Measurements from ENCODE around the gene PLPPR4. TPM values are rescaled to one million over a fixed set of nuclear protein-coding genes. Genes with fewer than 3 reads are reported as not detected.

The PLPPR4 gene
- polyA plus RNA-seq, 1 donor (not counting 4 experiments of a cell fraction or from before 2014, with no cell fraction given): not detected

DNA sequence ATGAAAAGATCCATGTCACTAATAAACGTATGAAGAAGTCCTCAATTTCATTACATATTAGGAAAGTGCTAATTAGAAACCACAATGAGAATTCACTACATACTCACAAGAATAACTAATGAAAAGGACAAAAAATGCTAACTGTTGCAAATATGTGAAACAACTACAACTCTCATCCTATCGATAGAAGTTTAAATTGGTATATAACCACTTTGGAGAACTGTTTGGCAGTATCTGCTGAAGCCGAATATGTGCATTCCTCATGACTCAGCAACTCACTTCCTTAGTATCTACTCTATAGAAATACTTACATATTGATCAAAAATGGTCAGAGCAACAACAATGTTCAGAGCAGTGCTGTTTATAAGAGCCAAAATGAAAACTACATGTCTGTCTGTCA lies 66.8 kb downstream of the PLPPR4 start:
- Histone ChIP-seq H3K9ac (ENCODE audit: control insufficient read depth, extremely low read depth, insufficient read depth, low read length) (no peak overlapping the region), H3K4me1 (ENCODE audit: control insufficient read depth, extremely low read depth, insufficient read depth, low read length) (no peaks in the 10 kb centered on the region), H3K36me3 (ENCODE audit: control insufficient read depth in 2 of 2, extremely low read depth in 1 of 2, insufficient read depth in 2 of 2, low read length in 2 of 2) (no peaks in the 10 kb centered on the region), H3K9me1 (ENCODE audit: control insufficient read depth, extremely low read depth, insufficient read depth, low read length) (no peaks in the 10 kb centered on the region), H3K9me3 (ENCODE audit: control insufficient read depth, low read depth, low read length) (no peaks in the 10 kb centered on the region), H3K27ac (ENCODE audit: control insufficient read depth, insufficient read depth, low read length) (no peak overlapping the region), H2AFZ (ENCODE audit: control insufficient read depth, low read length) (no peak overlapping the region), H3K27me3 (ENCODE audit: control insufficient read depth, extremely low read depth, insufficient read depth, low read length) (peaks cover 2% of the 10 kb centered on the region), H3K79me2 (ENCODE audit: control insufficient read depth, insufficient read depth, low read length) (no peaks in the 10 kb centered on the region), H3K4me2 (ENCODE audit: control insufficient read depth, extremely low read depth, insufficient read depth, low read depth, low read length) (no peak overlapping the region), H4K20me1 (ENCODE audit: control insufficient read depth, extremely low read depth, insufficient read depth, low read length) (no peaks in the 10 kb centered on the region), H3K4me3 (ENCODE audit: control insufficient read depth in 2 of 3, extremely low read depth in 1 of 3, insufficient read depth in 2 of 3, low read depth in 1 of 3, low read length in 3 of 3) (no peak overlapping the region)
- dilution Hi-C loops (cut with MboI; ENCODE audit: extremely low pct_ligation_motif_present, low sequenced_read_pairs): no loop called here
- FAIRE-seq (no peak), DNase-seq (ENCODE audit: low read depth, low spot score) (no peak)
- TF ChIP-seq, protein P1, sequence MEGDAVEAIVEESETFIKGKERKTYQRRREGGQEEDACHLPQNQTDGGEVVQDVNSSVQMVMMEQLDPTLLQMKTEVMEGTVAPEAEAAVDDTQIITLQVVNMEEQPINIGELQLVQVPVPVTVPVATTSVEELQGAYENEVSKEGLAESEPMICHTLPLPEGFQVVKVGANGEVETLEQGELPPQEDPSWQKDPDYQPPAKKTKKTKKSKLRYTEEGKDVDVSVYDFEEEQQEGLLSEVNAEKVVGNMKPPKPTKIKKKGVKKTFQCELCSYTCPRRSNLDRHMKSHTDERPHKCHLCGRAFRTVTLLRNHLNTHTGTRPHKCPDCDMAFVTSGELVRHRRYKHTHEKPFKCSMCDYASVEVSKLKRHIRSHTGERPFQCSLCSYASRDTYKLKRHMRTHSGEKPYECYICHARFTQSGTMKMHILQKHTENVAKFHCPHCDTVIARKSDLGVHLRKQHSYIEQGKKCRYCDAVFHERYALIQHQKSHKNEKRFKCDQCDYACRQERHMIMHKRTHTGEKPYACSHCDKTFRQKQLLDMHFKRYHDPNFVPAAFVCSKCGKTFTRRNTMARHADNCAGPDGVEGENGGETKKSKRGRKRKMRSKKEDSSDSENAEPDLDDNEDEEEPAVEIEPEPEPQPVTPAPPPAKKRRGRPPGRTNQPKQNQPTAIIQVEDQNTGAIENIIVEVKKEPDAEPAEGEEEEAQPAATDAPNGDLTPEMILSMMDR (optimal IDR thresholded peaks at IDR 0.05 in 1 of 3, IDR thresholded peaks at IDR 0.05 in 1 of 3, conservative IDR thresholded peaks at IDR 0.05 in 1 of 3; ENCODE audit: extremely low read depth in 1 of 3, insufficient read depth in 2 of 3, low read length in 3 of 3): no peak
- TF ChIP-seq EZH2 (IDR thresholded peaks at IDR 0.05; ENCODE audit: low read length): no peak

DNA sequence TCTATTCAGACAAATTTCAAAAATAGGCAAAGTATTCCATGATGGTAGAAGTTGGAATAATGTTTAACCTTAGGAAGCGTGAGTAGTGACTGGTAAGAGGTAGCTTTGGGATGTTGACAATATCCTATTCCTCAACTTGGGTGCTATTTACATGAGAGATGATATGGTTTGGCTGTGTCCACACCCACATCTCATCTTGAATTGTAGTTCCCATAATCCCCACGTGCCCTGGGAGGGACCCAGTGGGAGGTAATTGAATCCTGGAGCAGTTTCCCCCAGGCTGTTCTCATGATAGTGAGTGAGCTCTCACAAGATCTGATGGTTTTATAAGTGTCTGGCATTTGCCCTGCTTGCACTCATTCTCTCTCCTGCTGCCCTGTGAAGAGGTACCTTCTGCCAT lies 67.3 kb downstream of the PLPPR4 start:
- FAIRE-seq: no peak
- Histone ChIP-seq H3K9me3 (ENCODE audit: control insufficient read depth, low read depth, low read length) (no peaks in the 10 kb centered on the region), H3K9ac (ENCODE audit: control insufficient read depth, extremely low read depth, insufficient read depth, low read length) (no peak overlapping the region), H3K4me1 (ENCODE audit: control insufficient read depth, extremely low read depth, insufficient read depth, low read length) (no peaks in the 10 kb centered on the region), H3K9me1 (ENCODE audit: control insufficient read depth, extremely low read depth, insufficient read depth, low read length) (no peaks in the 10 kb centered on the region), H3K79me2 (ENCODE audit: control insufficient read depth, insufficient read depth, low read length) (no peaks in the 10 kb centered on the region), H3K4me3 (ENCODE audit: control insufficient read depth in 2 of 3, extremely low read depth in 1 of 3, insufficient read depth in 2 of 3, low read depth in 1 of 3, low read length in 3 of 3) (no peak overlapping the region), H4K20me1 (ENCODE audit: control insufficient read depth, extremely low read depth, insufficient read depth, low read length) (no peaks in the 10 kb centered on the region), H3K27me3 (ENCODE audit: control insufficient read depth, extremely low read depth, insufficient read depth, low read length) (no peaks in the 10 kb centered on the region), H3K27ac (ENCODE audit: control insufficient read depth, insufficient read depth, low read length) (no peak overlapping the region), H3K4me2 (ENCODE audit: control insufficient read depth, extremely low read depth, insufficient read depth, low read depth, low read length) (no peak overlapping the region), H3K36me3 (ENCODE audit: control insufficient read depth in 2 of 2, extremely low read depth in 1 of 2, insufficient read depth in 2 of 2, low read length in 2 of 2) (no peaks in the 10 kb centered on the region), H2AFZ (ENCODE audit: control insufficient read depth, low read length) (no peak overlapping the region)
- TF ChIP-seq EZH2 (IDR thresholded peaks at IDR 0.05; ENCODE audit: low read length): no peak
- TF ChIP-seq, protein P1 (optimal IDR thresholded peaks at IDR 0.05 in 1 of 3, IDR thresholded peaks at IDR 0.05 in 1 of 3, conservative IDR thresholded peaks at IDR 0.05 in 1 of 3; ENCODE audit: extremely low read depth in 1 of 3, insufficient read depth in 2 of 3, low read length in 3 of 3): no peak
- dilution Hi-C loops (cut with MboI; ENCODE audit: extremely low pct_ligation_motif_present, low sequenced_read_pairs): no loop called here
- no peak for DNase-seq (ENCODE audit: low read depth, low spot score)

Measured in keratinocyte (primary cell).